Measurements from ENCODE around the gene RNF114.

- TF ChIP-seq CTCF (IDR thresholded peaks at IDR 0.05; ENCODE audit: insufficient read depth, low read depth, low read length) (no peak), EZH2 (IDR thresholded peaks at IDR 0.05; ENCODE audit: insufficient read depth, low read length) (no peak)
Measured at GRCh38 chr20:49915380-49916145, 20.6 kb upstream of the RNF114 start, which contains the start of gene SPATA2.
